Omental fat pad (tissue), 4 donors: ENCODE results near the gene ISOC2. TPM values are rescaled to one million over a fixed set of nuclear protein-coding genes. Genes with fewer than 3 reads are reported as not detected.

Experiments used
- ATAC-seq: fragments of 150-250 bp; one replicate; pipeline ENCODE4 v1.9.1; 2016; ENCODE audit warnings: mild to moderate bottlenecking, moderate library complexity; ENCODE audit not compliant: low FRiP score
- DNase-seq: peaks from one replicate; pipeline ENCODE4 v3.0.0-alpha.2; 2019; ENCODE audit warnings: low spot score
- total RNA-seq, 4 donors: library from RNA; depleted of rRNA; stranded (reverse); fragments of >200 nt; gene quantifications; one replicate each; pipeline ENCODE4 v1.1.0, GENCODE V29; 2016
- TF ChIP-seq, protein P1 (sequence below), 3 donors: fragments of 450-650 bp; IDR thresholded peaks; one replicate each; pipeline ENCODE4 v1.5.1; 2016 to 2017; ENCODE audit warnings: antibody characterized with exemption in 3 of 3, mild to moderate bottlenecking in 3 of 3, moderate library complexity in 2 of 3

The ISOC2 gene
- total RNA-seq, 4 donors from 2014 or later, result 52.5 to 96.8 (median 62.5) TPM

DNA sequence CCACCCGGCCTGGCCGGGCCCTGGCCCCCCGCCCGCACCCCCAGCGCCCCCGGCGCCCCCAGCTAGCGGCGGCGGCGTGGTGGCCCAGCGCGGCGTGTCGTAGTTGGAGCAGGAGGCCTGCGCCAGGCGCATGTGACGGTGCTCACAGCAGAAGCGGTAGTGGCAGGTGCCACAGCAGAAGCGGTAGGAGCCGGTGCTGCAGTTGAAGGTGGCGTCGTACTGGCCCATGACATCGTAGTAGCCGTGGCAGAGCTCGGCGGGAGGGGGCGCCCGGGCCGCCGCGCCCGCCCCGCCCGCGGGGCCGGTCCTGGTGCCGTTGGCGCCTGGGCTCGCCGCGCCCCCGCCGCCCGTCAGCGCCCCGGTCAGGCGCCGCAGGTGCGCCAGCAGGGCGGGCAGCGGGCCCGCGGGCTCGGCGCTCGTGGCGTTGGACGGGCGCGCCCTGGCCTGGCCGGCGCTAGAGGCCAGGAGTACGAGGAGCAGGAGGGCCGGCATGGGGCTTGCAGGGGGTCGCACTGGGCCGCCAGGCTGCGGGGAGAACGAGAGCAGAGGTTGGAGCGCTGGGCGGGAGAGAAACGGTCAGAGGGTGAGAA lies 19.0 kb downstream of the ISOC2 start:
- TF ChIP-seq, protein P1, sequence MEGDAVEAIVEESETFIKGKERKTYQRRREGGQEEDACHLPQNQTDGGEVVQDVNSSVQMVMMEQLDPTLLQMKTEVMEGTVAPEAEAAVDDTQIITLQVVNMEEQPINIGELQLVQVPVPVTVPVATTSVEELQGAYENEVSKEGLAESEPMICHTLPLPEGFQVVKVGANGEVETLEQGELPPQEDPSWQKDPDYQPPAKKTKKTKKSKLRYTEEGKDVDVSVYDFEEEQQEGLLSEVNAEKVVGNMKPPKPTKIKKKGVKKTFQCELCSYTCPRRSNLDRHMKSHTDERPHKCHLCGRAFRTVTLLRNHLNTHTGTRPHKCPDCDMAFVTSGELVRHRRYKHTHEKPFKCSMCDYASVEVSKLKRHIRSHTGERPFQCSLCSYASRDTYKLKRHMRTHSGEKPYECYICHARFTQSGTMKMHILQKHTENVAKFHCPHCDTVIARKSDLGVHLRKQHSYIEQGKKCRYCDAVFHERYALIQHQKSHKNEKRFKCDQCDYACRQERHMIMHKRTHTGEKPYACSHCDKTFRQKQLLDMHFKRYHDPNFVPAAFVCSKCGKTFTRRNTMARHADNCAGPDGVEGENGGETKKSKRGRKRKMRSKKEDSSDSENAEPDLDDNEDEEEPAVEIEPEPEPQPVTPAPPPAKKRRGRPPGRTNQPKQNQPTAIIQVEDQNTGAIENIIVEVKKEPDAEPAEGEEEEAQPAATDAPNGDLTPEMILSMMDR (IDR thresholded peaks at IDR 0.05), result no peak
- DNase-seq (no peak), ATAC-seq (no peak)

DNA sequence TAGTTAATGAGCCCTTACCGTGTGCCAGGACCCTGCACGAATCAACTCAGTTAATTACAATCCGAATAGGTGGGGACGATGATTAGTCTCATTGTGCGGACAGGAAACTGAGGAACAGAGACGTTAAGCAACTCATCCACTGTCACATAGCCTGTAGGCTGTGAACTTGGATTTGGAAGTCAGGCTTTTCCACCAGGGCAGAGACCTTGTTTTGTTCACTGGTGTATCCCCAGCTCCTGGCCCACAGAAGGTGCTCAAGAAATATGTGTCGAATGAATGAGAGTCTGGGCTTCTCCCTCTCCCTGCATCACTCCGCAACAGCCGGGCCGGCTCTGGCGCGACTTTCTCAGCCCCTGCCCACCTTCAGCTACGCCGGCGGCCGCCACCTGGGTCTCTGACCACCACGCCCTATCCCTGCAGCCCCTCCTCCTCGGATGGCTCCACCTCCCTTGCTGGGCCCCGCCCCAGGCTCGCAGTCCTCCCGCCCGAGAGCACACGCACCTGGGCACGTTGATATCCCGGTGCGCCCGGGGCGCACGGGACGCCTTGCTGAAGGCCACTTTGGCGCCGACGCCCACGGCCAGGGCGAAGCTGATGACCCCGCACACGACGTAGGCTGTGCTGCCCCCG lies 19.6 kb downstream of the ISOC2 start:
- no peak for ATAC-seq
- no peak for DNase-seq
- TF ChIP-seq, protein P1 (IDR thresholded peaks at IDR 0.05), result no peak

DNA sequence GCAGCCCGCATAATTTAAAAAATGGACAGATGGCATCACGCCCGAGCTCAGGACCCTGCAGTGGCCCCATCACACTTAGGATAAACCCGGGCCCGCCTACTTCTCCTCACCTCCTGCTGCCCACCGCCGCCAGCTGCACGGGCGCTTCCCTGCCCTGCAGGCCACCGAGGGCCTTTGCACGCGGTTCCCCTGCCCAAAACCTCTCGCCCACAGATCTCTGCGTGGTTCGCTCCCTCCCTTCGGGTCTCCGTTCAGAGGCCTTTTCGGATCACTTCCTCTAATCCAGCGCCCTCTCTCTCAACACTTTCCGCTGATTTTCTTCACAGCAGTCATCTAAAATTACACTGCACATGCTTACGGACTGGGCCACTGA lies 20.1 kb downstream of the ISOC2 start:
- no peak for DNase-seq

DNA sequence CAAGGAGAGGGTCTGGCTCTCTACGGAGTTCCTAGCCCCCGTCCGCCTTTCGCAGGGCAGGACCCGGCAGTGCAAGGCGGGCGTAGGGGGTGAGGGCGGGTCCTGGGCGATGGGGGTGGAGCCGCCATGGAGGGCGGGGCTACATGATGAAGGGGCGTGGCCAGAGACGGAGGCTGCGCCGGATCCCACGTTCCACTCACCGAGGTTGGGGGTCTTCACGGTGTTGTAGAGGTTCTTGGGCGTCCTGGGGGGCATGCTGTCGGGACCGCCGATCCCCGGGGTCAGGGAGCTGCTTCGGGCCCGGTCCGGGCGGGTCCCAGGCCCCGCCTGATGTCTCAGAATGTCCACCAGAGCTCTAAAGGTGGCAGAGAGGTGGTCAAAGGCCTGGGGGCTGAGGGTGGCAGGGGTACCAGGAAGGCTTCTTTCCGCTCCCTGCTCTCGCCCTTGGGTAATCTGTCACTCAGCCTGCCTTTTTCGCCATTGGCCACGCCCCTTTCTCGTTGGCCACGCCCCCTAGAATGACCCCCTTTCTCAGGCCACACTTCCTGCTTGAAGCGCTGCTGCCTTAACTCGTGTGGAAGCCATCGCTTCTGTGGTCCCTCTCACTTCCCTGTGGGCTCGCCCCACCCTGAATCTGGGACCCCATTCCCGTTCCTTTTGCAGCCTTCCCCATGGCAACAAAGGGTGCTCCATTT lies 20.9 kb downstream of the ISOC2 start:
- ATAC-seq (no peak), DNase-seq (no peak)
- TF ChIP-seq, protein P1 (IDR thresholded peaks at IDR 0.05), result no peak

More for the DNA sequence above, 20.1 kb downstream of the ISOC2 start:
- no peak for ATAC-seq
- TF ChIP-seq, protein P1 (IDR thresholded peaks at IDR 0.05), result no peak

DNA sequence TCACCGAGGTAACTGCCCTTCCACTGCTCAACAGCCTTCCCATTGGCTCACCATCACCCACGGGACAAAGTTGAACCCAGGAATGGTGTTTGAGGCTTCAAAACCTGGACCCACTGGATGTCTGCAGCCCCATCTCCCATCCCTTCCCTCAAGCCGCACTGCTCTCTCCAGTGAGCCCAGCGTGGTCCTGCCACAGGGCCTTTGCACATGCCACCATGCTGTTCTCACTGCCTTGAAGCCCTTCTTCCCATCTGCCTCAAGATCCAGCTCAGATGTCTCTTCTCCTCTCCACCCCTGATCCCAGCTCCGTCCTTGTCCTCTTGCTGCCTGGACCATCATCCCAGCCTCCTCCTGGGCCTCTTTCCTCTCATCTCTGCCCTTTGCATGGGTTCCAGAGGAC lies 22.4 kb downstream of the ISOC2 start:
- TF ChIP-seq, protein P1 (IDR thresholded peaks at IDR 0.05), result no peak
- DNase-seq (no peak), ATAC-seq (no peak)

DNA sequence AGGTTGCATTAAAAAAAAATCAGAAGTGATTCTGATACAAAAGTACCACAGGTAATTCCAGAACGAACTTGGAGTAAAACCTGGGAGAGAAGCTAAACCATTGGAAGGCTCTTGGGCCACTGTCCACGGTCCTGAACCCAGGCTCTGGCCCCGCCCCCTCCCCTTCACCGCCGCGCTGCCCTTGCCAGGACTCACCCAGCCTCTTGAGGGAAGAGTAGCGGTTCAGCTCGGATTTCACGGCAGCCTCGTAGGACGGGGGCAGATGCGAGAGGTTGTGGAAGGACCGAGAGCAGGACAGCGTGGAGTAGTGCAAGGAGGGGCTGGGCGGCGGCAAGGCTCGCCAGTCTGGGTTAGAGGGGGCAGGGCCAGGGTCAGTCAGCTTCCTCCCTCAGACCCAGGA lies 24.0 kb downstream of the ISOC2 start:
- no peak for ATAC-seq
- no peak for DNase-seq
- TF ChIP-seq, protein P1 (IDR thresholded peaks at IDR 0.05), result no peak
